ENCODE results near the gene RSF1.

- TF ChIP-seq ZNF274 (IDR thresholded peaks at IDR 0.05; ENCODE audit: low read depth, low read length): no peak
- no peak for TF ChIP-seq SUZ12 (IDR thresholded peaks at IDR 0.05; ENCODE audit: extremely low read depth, insufficient read depth, insufficient read length)
- TF ChIP-seq YY1 (IDR thresholded peaks at IDR 0.05; ENCODE audit: insufficient read depth, insufficient read length): no peak
Observed at GRCh38 chr11:77778118-77778517, 42.4 kb downstream of the RSF1 start.

All from NT2/D1 (cell line).